ENCODE data around the gene FRMD4B.

FRMD4B gene

DNA sequence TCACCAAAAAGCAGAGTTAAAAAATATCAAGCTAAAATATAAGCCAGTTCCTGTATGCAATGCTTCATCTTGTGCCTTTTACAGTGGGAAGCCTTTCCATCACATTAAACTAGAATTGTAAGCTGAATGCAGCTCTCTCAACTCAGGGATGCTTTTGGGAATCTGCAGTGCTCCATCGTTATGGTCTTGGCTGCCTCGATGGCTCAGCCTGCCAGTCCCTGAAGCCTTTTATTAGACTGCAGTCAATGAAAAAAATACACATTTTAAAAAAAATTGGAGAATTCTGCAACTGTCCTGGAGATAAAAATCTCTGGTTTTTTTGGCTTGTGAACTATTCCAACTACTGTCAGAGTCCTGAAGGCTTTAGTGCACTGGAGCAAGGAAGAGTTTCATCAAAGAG is 53.0 kb downstream of the FRMD4B start:
- Histone ChIP-seq H3K27ac (replicated peaks) (no peak overlapping the region), H3K27me3 (ENCODE audit: insufficient read depth, poor library complexity, severe bottlenecking) (no peaks in the 10 kb centered on the region), H3K4me3 (replicated peaks; ENCODE audit: insufficient read depth, low read length) (no peak overlapping the region)
- TF ChIP-seq, protein P1, sequence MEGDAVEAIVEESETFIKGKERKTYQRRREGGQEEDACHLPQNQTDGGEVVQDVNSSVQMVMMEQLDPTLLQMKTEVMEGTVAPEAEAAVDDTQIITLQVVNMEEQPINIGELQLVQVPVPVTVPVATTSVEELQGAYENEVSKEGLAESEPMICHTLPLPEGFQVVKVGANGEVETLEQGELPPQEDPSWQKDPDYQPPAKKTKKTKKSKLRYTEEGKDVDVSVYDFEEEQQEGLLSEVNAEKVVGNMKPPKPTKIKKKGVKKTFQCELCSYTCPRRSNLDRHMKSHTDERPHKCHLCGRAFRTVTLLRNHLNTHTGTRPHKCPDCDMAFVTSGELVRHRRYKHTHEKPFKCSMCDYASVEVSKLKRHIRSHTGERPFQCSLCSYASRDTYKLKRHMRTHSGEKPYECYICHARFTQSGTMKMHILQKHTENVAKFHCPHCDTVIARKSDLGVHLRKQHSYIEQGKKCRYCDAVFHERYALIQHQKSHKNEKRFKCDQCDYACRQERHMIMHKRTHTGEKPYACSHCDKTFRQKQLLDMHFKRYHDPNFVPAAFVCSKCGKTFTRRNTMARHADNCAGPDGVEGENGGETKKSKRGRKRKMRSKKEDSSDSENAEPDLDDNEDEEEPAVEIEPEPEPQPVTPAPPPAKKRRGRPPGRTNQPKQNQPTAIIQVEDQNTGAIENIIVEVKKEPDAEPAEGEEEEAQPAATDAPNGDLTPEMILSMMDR (IDR thresholded peaks at IDR 0.05; ENCODE audit: insufficient read depth, low read length) = no peak
- TF ChIP-seq, protein P2, sequence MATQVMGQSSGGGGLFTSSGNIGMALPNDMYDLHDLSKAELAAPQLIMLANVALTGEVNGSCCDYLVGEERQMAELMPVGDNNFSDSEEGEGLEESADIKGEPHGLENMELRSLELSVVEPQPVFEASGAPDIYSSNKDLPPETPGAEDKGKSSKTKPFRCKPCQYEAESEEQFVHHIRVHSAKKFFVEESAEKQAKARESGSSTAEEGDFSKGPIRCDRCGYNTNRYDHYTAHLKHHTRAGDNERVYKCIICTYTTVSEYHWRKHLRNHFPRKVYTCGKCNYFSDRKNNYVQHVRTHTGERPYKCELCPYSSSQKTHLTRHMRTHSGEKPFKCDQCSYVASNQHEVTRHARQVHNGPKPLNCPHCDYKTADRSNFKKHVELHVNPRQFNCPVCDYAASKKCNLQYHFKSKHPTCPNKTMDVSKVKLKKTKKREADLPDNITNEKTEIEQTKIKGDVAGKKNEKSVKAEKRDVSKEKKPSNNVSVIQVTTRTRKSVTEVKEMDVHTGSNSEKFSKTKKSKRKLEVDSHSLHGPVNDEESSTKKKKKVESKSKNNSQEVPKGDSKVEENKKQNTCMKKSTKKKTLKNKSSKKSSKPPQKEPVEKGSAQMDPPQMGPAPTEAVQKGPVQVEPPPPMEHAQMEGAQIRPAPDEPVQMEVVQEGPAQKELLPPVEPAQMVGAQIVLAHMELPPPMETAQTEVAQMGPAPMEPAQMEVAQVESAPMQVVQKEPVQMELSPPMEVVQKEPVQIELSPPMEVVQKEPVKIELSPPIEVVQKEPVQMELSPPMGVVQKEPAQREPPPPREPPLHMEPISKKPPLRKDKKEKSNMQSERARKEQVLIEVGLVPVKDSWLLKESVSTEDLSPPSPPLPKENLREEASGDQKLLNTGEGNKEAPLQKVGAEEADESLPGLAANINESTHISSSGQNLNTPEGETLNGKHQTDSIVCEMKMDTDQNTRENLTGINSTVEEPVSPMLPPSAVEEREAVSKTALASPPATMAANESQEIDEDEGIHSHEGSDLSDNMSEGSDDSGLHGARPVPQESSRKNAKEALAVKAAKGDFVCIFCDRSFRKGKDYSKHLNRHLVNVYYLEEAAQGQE (IDR thresholded peaks at IDR 0.05; ENCODE audit: insufficient replicate concordance, low read depth) = no peak
- no peak for DNase-seq (ENCODE audit: low read depth in 1 of 2, low spot score in 1 of 2)

DNA sequence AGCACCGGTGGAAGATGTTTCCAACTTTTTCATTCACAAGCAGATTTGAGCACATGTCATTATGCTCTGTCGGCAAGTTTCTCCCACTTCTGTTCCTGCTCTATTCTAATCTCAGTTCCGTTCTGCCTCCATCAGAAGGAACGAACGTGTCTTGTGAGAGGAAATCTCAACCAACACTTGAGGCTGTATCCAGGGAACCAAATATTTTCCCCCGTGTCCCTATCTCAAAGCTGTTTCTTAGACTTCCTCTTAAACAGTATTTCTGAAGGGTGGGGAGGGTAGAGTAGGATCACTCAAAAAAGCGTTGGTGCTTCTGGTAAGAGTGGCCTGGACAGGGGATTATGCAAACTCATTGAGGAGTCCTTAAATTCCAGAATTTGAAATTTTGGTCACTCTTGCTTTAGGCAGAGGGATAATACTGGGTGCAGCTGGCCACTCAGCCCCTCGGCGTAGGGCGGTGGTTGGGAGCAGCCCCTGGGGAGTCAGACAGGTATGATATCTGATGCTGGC is 54.9 kb downstream of the FRMD4B start:
- Histone ChIP-seq H3K27ac (replicated peaks) (no peak overlapping the region), H3K4me3 (replicated peaks; ENCODE audit: insufficient read depth, low read length) (no peak overlapping the region), H3K27me3 (ENCODE audit: insufficient read depth, poor library complexity, severe bottlenecking) (no peaks in the 10 kb centered on the region)
- TF ChIP-seq SPI1 (IDR thresholded peaks at IDR 0.05; ENCODE audit: borderline replicate concordance, low read depth) (peak; percentile 14; the same call in 1 of the 2 replicates), GABPA (IDR thresholded peaks at IDR 0.05; ENCODE audit: low read depth) (no peak), POLR2AphosphoS5 (IDR thresholded peaks at IDR 0.05; ENCODE audit: low read depth) (no peak)
- TF ChIP-seq, protein P2 (IDR thresholded peaks at IDR 0.05; ENCODE audit: insufficient replicate concordance, low read depth) = no peak
- peak in 1 of 2 experiments; percentile 14 for DNase-seq (ENCODE audit: low read depth in 1 of 2, low spot score in 1 of 2)

DNA sequence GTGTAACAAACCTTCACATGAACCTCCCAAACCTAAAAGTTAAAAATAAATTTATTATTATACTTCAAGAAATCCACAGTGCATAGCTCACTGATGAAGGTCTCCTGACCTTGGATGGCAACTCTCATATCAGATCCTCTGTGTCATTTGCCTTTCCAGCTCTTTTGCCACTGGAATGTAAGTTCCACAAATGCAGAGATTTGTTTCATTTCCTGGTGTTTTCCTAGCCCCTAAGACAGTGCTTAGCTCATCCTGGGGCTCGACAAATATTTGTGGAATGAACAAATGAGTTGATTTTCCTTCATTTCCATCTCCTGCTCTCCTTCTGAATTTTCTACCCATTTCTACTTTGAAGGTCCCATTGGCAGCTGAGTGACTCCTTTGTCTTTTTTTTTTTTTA is 56.0 kb downstream of the FRMD4B start:
- Histone ChIP-seq H3K27ac (replicated peaks) (no peak overlapping the region), H3K27me3 (ENCODE audit: insufficient read depth, poor library complexity, severe bottlenecking) (no peaks in the 10 kb centered on the region), H3K4me3 (replicated peaks; ENCODE audit: insufficient read depth, low read length) (no peak overlapping the region)
- TF ChIP-seq POLR2AphosphoS5 (IDR thresholded peaks at IDR 0.05; ENCODE audit: low read depth) (no peak), GABPA (IDR thresholded peaks at IDR 0.05; ENCODE audit: low read depth) (no peak), SPI1 (IDR thresholded peaks at IDR 0.05; ENCODE audit: borderline replicate concordance, low read depth) (no peak)
- TF ChIP-seq, protein P2 (IDR thresholded peaks at IDR 0.05; ENCODE audit: insufficient replicate concordance, low read depth) = no peak
- TF ChIP-seq, protein P1 (IDR thresholded peaks at IDR 0.05; ENCODE audit: insufficient read depth, low read length) = no peak
- no peak for DNase-seq (ENCODE audit: low read depth in 1 of 2, low spot score in 1 of 2)

DNA sequence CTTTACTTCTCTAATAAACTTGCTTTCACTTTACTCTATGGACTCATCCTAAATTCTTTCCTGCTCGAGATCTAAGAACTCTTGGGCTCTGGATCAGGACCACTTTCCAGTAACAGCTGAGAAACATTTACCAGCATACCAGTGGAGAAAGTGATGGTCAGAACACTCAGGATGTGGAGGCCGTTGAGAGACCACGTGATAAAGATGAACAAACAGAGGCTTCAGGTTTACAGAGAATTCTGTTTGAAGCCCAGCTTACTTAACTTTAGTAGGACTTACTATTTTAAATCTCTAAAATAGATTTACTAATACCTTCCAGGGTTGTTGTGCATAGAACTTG is 57.0 kb downstream of the FRMD4B start:
- Histone ChIP-seq H3K27me3 (ENCODE audit: insufficient read depth, poor library complexity, severe bottlenecking) (no peaks in the 10 kb centered on the region), H3K4me3 (replicated peaks; ENCODE audit: insufficient read depth, low read length) (no peak overlapping the region), H3K27ac (replicated peaks) (no peak overlapping the region)
- DNase-seq (ENCODE audit: low read depth in 1 of 2, low spot score in 1 of 2) = no peak
- TF ChIP-seq GABPA (IDR thresholded peaks at IDR 0.05; ENCODE audit: low read depth) = no peak
- TF ChIP-seq SPI1 (IDR thresholded peaks at IDR 0.05; ENCODE audit: borderline replicate concordance, low read depth) = no peak
- TF ChIP-seq POLR2AphosphoS5 (IDR thresholded peaks at IDR 0.05; ENCODE audit: low read depth) = no peak
